NCI-H1092 (cell line): Measurements from ENCODE around the gene RRP36.

ENCODE experiments used
- DNase-seq: peaks from one replicate; lab custom pipeline; 2025; lab: John Stamatoyannopoulos, UW

The RRP36 gene

DNA sequence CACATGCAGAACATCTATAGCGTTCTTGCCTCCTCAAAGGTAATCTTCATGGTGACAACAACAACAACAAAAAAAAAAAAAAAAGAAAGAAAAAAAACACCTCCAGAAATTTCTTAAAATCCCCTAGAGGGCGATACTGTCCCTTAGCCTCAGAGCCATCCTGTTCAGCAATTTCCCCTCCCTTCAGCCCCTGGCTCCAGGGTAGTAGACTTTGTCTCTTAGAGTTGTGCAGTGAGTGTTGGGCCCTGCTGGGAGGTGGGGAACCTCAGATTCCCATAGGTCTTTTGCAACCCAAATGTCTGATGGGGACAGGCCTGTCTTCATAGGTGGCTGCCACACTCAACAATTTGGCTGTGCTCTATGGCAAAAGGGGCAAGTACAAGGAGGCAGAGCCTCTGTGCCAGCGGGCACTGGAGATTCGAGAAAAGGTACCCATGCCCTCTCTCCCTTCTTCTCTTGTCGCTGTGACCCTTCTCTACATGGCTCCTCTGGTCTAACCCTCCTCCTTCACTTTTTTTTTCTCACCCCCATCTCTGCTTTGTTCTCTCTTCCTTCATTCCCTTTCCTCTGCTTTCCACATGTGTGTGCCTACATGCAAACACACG lies 48.7 kb downstream of the RRP36 start:
- DNase-seq = peak; percentile 23

GRCh38 chr6:43074847-43075669 lies 53.6 kb downstream of the RRP36 start:
- no peak for DNase-seq

- peak; percentile 87 for DNase-seq
Measured at GRCh38 chr6:43075670-43076463, 54.4 kb downstream of the RRP36 start, which contains the start of gene PTK7. PTK7 (plus strand) TSS chr6:43076314; CDS start chr6:43076489, 175 bp downstream.

- no peak for DNase-seq
Measured at GRCh38 chr6:43076464-43077332, 55.3 kb downstream of the RRP36 start.

- DNase-seq = no peak
Measured at GRCh38 chr6:43077333-43077809, 55.9 kb downstream of the RRP36 start.

DNA sequence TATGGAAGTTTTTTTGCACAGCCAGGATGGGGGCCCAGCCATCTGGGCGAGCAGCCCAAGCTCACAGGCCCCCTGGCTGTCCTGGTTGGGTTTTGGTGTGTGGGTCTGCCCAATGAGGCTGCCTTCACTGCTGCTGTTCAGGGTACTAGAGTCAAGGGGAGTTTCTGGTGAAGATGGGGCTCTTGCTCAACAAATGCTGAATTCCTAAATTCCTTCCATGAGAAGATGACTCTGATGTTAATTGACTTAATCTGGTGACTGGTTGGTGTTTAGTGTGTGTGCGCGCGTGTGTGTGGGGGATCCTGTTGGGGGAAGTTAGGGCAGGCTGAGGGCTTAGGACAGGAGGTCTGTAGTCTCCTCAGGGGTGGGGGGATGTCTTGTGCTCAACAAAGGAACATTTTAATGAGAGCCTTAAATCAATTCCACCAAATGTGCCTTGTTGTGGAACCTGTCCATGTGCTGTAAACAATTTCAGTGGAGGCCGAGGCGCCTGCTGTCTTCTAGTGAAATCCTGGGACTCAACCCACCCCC lies 56.6 kb downstream of the RRP36 start:
- no peak for DNase-seq

DNA sequence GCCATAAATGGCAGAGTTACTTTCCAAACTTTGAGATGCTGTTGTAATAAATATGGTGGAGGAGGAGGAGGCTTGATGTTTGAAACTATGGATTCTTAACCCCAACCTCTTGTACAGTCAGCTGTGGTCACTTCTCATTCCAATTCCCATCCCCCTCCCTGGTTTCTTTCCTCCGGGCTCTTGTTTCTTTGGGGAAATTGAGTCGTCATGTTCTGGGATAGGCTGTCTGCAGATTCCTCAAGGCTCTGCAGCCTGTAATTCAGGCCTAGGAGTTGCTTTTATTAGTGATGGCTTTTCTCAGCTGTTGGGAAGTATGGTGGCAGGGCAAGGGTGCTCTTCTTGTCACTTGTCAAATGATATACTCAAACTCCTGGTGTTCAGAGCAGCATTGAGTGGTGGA lies 57.3 kb downstream of the RRP36 start:
- DNase-seq = no peak
